DMS53 (cell line): ENCODE data around the gene NGEF.
"Not testable (repeated sequence)": the region's sequence is repeated elsewhere in the genome, so short reads cannot be mapped to it uniquely, and the experiment has no call there.

Experiments used
- DNase-seq: peaks from one replicate; lab custom pipeline; 2025; lab: John Stamatoyannopoulos, UW

The NGEF gene

GRCh38 chr2:232927032-232927792 is 85.8 kb downstream of the NGEF start:
- no peak for DNase-seq

- no peak for DNase-seq
Observed at GRCh38 chr2:232926431-232926939, 86.6 kb downstream of the NGEF start.

DNA sequence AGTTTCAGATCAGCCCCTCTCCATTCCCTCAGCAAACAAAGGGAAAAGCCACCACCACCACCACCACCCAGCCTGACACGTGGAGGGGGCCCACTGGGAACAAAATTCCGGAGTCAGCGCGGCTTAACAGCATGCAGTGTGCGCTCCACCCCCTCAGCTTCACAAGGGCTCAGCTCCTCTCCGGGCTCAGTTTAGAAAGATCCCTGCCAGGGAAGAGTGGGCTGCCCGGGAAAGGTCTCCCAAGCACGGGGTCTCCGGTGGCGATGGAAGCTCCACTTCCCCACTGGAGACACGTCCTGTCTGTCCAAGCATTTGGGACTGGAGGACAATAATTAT is 87.3 kb downstream of the NGEF start:
- no peak for DNase-seq

DNA sequence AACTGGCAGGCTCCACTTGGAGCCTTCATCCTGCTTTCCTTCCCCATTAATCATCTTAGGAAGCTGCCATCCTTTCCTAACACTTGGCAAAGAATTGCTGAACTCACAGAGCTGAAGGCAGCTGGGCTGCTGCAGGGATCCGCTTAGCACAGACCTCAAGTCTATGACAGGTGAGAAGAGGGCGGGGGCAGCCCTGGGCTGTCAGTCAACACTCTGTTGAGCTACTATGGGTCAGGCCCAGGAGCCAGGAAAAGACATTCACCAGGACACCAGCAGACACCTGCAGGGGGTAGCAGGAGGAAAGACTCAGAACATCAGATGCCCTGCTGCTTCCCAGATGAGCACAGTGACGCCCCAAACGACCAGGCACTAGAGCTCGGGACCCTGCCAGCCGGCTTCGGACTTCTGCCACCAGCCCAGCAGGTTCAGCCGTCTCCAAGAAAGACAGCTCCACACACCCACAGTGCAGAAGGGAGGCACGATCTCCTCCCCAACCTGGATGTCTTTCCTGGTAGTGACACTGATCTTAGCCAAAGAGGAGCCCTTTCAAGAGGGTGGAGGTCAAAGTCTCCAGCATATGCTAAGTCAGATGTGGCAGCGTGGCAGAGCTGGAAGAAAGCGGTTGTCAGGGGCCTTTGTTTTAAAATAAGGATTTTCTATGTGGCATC is 87.8 kb downstream of the NGEF start:
- peak; percentile 15 for DNase-seq

GRCh38 chr2:232924433-232924832 is 88.6 kb downstream of the NGEF start:
- no peak for DNase-seq

DNA sequence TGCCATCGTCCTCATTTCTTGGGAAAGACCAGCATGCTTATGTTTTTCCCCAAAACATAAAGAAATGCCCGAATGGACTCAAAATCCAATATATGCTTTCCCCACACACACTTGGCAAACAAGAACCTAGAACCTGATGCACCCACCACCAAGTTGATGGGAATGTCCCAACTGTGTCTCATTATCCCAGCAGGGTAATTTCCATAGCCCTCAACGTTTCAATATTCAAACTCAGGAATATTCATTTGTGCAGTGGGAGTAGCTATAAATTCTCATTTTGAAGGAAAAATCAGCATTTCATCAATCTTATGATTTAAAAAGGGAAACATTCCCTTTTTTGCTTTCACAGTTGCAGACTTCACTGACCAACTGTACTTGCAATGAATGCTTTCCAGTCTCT is 92.3 kb downstream of the NGEF start:
- no peak for DNase-seq

GRCh38 chr2:232920055-232920454 is 93.0 kb downstream of the NGEF start:
- DNase-seq: no peak

GRCh38 chr2:232919141-232919540 is 93.9 kb downstream of the NGEF start:
- DNase-seq: no peak

GRCh38 chr2:232913903-232914302 is 99.2 kb downstream of the NGEF start:
- no peak for DNase-seq

DNA sequence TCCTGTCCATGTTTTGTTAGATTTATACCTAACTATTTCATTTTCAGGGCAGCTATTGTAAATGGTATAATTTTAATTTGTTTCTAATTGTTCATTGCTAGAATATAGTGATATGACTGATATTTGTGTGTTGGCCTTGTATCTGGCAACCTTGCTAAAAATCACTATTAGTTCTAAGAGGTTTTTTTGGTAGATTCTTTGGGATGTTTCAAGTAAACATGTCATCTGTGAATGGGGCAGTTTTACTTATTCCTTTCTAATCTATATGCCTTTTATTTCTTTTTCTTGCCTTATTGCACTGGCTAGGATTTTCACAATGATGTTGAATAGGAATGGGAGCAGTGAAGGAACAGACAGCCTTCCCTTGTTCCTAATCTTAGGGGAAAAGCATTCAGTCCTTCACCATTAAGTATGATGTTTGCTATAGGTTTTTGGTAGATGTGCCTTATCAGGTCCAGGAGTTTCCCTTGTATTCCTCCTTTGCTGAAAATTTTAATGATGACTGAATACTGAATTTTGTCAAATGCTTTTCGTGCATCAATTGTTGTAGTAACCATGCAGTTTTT is 101.3 kb downstream of the NGEF start:
- no peak for DNase-seq

GRCh38 chr2:232910376-232910775 is 102.7 kb downstream of the NGEF start:
- DNase-seq: no peak

- no peak for DNase-seq
Observed at GRCh38 chr2:232908695-232909094, 104.4 kb downstream of the NGEF start.

- DNase-seq: not testable (repeated sequence)
Observed at GRCh38 chr2:232907718-232908085, 105.4 kb downstream of the NGEF start.

DNA sequence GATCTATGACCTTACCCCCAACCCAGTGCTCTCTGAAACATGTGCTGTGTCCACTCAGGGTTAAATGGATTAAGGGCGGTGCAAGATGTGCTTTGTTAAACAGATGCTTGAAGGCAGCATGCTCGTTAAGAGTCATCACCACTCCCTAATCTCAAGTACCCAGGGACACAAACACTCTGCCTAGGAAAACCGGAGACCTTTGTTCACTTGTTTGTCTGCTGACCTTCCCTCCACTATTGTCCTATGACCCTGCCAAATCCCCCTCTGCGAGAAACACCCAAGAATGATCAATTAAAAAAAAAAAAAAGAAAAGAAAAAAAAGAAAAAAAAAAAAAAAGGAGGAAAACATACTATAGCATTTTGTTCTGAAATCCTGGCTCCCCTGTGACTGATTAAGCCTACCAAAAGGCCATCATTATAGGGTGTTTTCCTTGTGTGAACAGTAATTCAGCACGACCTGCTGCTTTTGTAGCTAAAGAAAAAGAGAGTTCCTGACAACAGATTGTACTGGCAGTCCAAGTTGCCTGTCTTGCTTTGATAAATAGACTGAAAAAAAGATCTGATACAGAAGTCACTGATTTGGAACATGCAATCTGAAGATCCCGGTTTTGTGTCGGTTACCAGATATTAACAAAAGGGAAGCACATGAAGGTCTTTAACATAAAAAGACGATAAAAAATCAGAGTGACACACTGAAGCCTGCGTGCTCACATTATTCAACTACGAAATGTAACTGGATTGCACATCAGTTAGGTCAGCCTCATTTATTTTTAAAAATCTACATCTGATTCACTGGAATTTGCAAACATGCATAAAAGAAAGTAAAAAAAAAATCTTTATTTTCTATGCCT is 106.0 kb downstream of the NGEF start:
- DNase-seq: not testable (repeated sequence)

GRCh38 chr2:232903989-232904388 is 109.1 kb downstream of the NGEF start:
- no peak for DNase-seq

DNA sequence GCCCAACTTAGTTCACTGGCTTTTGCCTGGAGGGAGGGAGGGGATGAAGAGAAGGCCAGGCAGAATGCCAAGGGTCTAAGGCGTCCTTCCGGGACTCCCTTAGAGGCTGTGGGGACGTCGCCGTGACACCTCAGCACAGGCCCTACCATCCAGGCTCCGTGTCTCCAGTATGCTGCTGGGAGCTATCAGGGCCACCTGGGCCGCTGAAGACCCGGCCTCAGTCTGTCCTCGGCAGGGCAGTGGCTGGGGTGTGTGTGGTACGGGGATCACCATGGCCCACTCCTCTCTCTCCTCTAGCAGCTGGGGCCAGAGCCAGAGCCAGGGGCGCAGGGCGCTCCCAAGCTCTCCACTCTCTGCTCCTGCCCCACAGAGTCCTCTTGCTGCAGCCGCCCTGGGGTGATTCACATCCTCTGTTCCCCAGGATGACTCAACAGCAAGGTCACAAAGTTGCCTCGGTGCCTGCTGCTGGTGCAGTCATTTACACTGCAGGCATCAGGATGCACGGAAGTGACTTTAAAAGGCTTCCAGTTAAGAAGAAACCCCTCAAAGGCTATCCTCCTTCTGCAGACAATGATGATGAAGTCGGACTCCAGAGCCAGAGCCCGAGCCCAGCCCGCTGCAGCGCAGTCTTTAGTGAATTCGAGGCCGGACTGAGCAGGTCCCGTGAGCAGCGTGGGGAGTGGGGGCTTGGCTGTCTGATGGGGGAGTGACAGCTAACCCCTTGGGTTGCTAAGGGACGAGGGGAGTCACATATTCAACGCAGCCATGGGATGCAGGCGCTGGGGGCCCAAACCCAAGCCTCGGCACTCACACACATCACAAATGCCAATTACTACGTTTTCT is 111.1 kb downstream of the NGEF start:
- peak; percentile 46 for DNase-seq

DNA sequence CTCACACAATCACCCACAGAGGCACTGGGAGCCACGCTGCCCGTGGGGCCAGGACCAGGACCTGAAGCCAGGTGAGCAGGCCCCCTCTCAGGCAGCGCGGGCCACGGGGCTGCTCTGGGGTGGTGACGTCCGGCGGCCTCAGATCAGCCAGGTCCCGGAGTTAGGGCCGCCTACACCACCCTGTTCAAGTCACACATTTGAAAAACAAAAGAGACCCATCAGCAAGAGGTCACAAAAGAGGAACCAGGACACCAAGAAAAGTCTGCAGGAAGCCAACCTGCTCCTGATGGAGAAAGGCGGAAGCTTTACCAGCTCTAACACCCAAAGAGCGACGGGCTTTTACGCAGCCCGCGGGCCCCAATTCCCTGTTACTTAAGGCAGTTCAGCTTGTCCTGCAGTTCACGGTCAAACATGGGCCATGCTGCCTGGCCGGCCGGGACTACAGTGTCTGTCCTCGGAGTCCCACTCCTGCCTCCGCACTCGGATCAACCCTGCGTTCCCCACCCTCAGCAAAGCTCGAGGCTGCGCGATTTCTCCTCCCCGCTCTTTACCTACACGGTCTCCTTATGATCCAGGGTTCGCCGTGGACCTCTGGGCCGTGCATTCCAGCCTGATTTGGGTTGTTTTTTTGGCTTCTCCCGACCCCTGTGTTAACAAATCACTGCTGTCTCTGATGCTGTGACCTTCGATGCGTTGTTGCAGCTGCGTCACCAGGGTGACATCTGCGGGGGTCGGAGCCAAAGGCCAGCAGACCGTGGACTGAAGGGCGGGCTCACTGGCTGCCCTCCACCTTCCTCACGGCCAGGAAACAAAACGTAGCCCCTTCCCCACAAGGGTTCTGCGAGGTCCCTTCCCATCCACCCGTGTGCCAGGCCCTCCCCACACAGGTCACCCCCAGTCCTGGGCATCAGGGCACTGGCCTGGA is 112.0 kb downstream of the NGEF start:
- no peak for DNase-seq

- DNase-seq: peak; percentile 9
Observed at GRCh38 chr2:232898592-232899543, 114.2 kb downstream of the NGEF start.
